Thyroid gland (tissue), 4 donors: ENCODE results near the gene GAPT. TPM values are rescaled to one million over a fixed set of nuclear protein-coding genes. Genes with fewer than 3 reads are reported as not detected.

Experiments used
- DNase-seq, 2 donors: peaks; one replicate each; pipeline ENCODE4 v3.0.0-alpha.2; 2019
- H3K27ac ChIP-seq, 3 donors: fragments of 200-600 bp; sonication (generic); 1 replicate in 2 of 3; 2 replicates in 1 of 3; pipeline ENCODE4 v1.5.1; 2016 to 2019; ENCODE audit warnings: mild to moderate bottlenecking in 1 of 3, moderate library complexity in 1 of 3
- H3K27me3 ChIP-seq: fragments of 200-600 bp; sonication (generic); one replicate; pipeline ENCODE4 v1.5.1; 2019
- H3K36me3 ChIP-seq, 2 donors: fragments of 200-600 bp; sonication (generic); one replicate each; pipeline ENCODE4 v1.5.1; 2016 to 2019
- H3K4me1 ChIP-seq, 2 donors: fragments of 200-600 bp; sonication (generic); one replicate each; pipeline ENCODE4 v1.5.1; 2017 to 2019
- H3K4me3 ChIP-seq, 3 donors: fragments of 200-600 bp; sonication (generic); replicated peaks in 1 of 3; 1 replicate in 2 of 3; 2 replicates in 1 of 3; pipeline ENCODE4 v1.5.1; 2016; ENCODE audit warnings: mild to moderate bottlenecking in 1 of 3
- H3K9me3 ChIP-seq: fragments of 200-600 bp; sonication (generic); one replicate; pipeline ENCODE4 v1.5.1; 2017
- CTCF ChIP-seq, 6 experiments: fragments of 200-600 bp in 3 of 6; fragments of 450-650 bp in 3 of 6; sonication (generic) in 3 of 6; IDR thresholded peaks; one replicate each; pipeline ENCODE4 v1.5.1; 2016 to 2019; ENCODE audit warnings: antibody characterized with exemption in 6 of 6, mild to moderate bottlenecking in 2 of 6, inconsistent platforms in 1 of 6, moderate library complexity in 1 of 6
- POLR2A ChIP-seq, 2 donors: fragments of 450-650 bp; IDR thresholded peaks; one replicate each; pipeline ENCODE4 v1.6.1; 2017; ENCODE audit warnings: antibody characterized with exemption in 2 of 2, mild to moderate bottlenecking in 2 of 2, moderate library complexity in 1 of 2
- WGBS, 2 donors: methylation state at CpG; one replicate each; pipeline ENCODE4 v1.1.5; 2017; 5-methylcytosine and 5-hydroxymethylcytosine counted together
- intact Hi-C: fragments of 100-400 bp; cut with DNase I; formaldehyde crosslinking; loops from one replicate; pipeline ENCODE4 v1.15.1; 2023
- microRNA-seq: library from miRNA; unstranded; fragments of <30 nt; microRNA quantifications from one replicate; pipeline ENCODE4, GENCODE V29; 2016
- small RNA-seq: library from RNA; depleted of rRNA; stranded (forward); fragments of <200 nt; gene quantifications from one replicate; pipeline ENCODE3, GENCODE V24; 2016
- total RNA-seq, 4 donors: library from RNA; depleted of rRNA; stranded (reverse); fragments of >200 nt; gene quantifications; one replicate each; pipeline ENCODE4 v1.2.3, GENCODE V29; 2016

Gene GAPT
- total RNA-seq, 4 donors from 2014 or later: 0.27 to 0.45 TPM; not detected in 2

DNA sequence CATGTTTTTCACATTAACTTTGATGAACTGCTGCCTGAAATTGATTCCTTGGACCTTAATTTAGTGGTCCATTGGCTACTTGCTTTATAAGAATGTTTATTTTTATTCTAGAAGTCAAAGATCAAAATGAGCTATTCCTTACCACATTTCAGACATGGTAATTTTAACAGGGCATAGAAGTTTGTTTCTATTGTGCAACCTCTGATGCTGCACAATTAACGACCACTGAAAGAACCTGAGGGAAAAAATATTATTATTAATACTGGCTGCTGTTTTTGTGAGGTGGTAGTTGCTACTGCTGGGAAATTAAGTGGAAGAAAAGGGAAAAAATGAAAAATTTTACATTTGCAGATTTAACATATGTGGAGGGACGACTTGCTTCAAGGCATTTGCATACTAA is 53.7 kb downstream of the GAPT start:
- TF ChIP-seq POLR2A (IDR thresholded peaks at IDR 0.05) (no peak), CTCF (IDR thresholded peaks at IDR 0.05) (no peak)
- no peaks in the 10 kb centered on the region for H3K36me3 ChIP-seq
- no peaks in the 10 kb centered on the region for H3K9me3 ChIP-seq
- H3K4me3 ChIP-seq: no peak overlapping the region
- no peak overlapping the region for H3K27ac ChIP-seq
- DNase-seq: no peak
- no peaks in the 10 kb centered on the region for H3K27me3 ChIP-seq
- H3K4me1 ChIP-seq: no peaks in the 10 kb centered on the region
- 69 to 80% methylated on average over 2 of the region's 2 CpGs for WGBS, 2 donors
- intact Hi-C loops: no loop called here

DNA sequence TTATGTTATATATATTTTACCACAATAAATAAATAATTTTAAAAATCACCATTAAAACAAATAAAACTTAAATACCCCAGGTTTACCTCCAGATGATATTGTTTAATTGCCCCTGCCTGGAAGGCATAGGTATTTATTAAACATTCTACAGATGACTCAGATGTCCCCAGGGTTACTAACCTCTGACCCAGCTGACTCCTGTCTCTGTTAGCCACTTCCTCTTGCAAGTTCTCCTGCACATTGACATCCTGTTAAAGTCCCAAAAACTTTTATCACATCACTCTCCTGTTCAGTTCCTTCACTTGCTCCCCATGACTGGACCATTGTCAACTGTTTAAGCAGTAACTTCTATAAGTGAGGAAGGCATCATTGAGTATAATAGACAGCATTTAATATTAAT is 54.7 kb downstream of the GAPT start:
- Histone ChIP-seq H3K9me3 (no peaks in the 10 kb centered on the region), H3K36me3 (no peaks in the 10 kb centered on the region), H3K27ac (no peak overlapping the region), H3K4me3 (no peak overlapping the region), H3K27me3 (no peaks in the 10 kb centered on the region), H3K4me1 (no peaks in the 10 kb centered on the region)
- DNase-seq: no peak
- TF ChIP-seq POLR2A (IDR thresholded peaks at IDR 0.05) (no peak), CTCF (IDR thresholded peaks at IDR 0.05) (no peak)
- intact Hi-C loops: no loop called here

Small RNAs within 50 kb of the gene (microRNA-seq; reads per million reads assigned to microRNA genes)
- not detected for gene MIR548AE2

Small RNAs within 50 kb of the gene (small RNA-seq; reads per million reads assigned to genes)
- gene MIR548AE2: not detected

Other genes starting within 250 kb of the GAPT start
- 10 to 100 TPM; 34.9 to 59.3 (median 40.8) TPM for gene PLK2, start 31.3 kb upstream of the GAPT start, total RNA-seq
- gene RAB3C, start 91.6 kb downstream of the GAPT start, total RNA-seq: 1 to 10 TPM in 1 of 4 donors, under 1 TPM in 3; under 0.01 to 1.2 (median 0.41) TPM